Measurements from ENCODE around the gene NCS1.

DNA sequence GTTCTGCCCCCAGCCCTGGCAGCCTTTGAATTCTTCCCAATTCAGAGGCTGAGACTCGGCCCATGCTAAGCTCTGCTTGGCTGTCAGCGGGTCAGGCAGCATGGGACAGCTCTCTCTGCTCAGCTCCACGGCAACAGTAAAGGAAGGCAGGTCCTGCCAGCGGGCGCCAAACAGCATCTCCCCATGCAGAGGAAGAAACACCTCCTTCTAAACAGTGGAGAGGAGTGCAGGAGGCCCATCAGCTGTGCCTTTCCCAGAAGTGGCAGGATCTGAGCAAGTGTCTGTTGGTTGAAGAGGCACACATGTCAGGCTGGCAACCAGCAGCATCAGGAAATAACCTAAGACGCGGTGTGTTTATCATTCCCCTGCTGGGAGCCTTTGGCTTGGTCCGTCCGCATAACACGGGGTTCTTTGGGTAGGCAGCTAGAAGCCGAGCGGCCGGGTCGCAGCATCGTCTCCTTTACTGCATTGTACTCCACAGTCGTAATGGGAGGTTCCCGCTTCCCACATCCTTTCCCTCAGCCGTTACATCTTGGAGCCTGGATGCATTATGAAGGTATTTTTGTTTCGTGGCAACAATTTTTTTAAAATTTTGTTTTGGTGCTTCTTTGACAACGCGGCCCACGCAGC lies 42.7 kb upstream of the NCS1 start:
- TF ChIP-seq, protein P1, sequence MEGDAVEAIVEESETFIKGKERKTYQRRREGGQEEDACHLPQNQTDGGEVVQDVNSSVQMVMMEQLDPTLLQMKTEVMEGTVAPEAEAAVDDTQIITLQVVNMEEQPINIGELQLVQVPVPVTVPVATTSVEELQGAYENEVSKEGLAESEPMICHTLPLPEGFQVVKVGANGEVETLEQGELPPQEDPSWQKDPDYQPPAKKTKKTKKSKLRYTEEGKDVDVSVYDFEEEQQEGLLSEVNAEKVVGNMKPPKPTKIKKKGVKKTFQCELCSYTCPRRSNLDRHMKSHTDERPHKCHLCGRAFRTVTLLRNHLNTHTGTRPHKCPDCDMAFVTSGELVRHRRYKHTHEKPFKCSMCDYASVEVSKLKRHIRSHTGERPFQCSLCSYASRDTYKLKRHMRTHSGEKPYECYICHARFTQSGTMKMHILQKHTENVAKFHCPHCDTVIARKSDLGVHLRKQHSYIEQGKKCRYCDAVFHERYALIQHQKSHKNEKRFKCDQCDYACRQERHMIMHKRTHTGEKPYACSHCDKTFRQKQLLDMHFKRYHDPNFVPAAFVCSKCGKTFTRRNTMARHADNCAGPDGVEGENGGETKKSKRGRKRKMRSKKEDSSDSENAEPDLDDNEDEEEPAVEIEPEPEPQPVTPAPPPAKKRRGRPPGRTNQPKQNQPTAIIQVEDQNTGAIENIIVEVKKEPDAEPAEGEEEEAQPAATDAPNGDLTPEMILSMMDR (conservative IDR thresholded peaks at IDR 0.05): no peak
- no peak for TF ChIP-seq ZFX (IDR thresholded peaks at IDR 0.05)

Data from C4-2B (cell line).